HepG2 (cell line): Measurements from ENCODE around the gene GAPT. TPM values are rescaled to one million over a fixed set of nuclear protein-coding genes. Genes with fewer than 3 reads are reported as not detected.

ENCODE experiments used
- ATAC-seq: fragments of 200-7000 bp; cut with Tn5 transposase; 3 replicates; pipeline ENCODE4 v1.9.1; 2020; ENCODE audit warnings: mild to moderate bottlenecking, moderate library complexity
- BruUV-seq: library from RNA; stranded (reverse); fragments of 400-500 nt; replicated peaks from 2 replicates; lab custom pipeline; 2021; lab: Mats Ljungman, UMichigan
- CTCF ChIA-PET: fragments of 300-600 bp; formaldehyde crosslinking; extraction: SDS; loops from one replicate; lab custom pipeline; 2021; ENCODE audit warnings: low total read pairs, inconsistent platforms, low intra/inter-chr PET ratio; lab: Yijun Ruan, JAX
- POLR2A ChIA-PET: fragments of 350-600 bp; sonication (Branson Sonifier 250); formaldehyde crosslinking; loops from one replicate; lab custom pipeline; 2020; ENCODE audit warnings: antibody characterized with exemption, inconsistent platforms; lab: Yijun Ruan, JAX
- DNase-seq: peaks from one replicate; pipeline ENCODE4 v3.0.0-alpha.2; 2015; ENCODE audit warnings: low spot score
- FAIRE-seq: peaks from 3 replicates; lab custom pipeline; 2011; peaks lifted over from hg19 to GRCh38; lab: Jason Lieb, UNC
- H2AFZ ChIP-seq: one replicate; pipeline ENCODE4 v1.6.1; 2011; ENCODE audit warnings: low read length, inconsistent platforms
- H3K27ac ChIP-seq: fragments of 300-600 bp; 3 replicates; pipeline ENCODE4 v1.8.0; 2011; ENCODE audit warnings: mixed run types, mild to moderate bottlenecking, mixed read lengths, low read length, inconsistent platforms; ENCODE audit not compliant: insufficient read depth; ENCODE audit errors: extremely low read length
- H3K27me3 ChIP-seq, 2 experiments: fragments of 200-600 bp in 1 of 2; 2 replicates in 1 of 2; 3 replicates in 1 of 2; pipeline versions ENCODE4 v1.6.0 to v1.8.0; 2011; ENCODE audit warnings: low read length in 2 of 2, mild to moderate bottlenecking in 2 of 2, moderate library complexity in 2 of 2, inconsistent platforms in 1 of 2; ENCODE audit not compliant: insufficient read depth in 2 of 2, control insufficient read depth in 1 of 2
- H3K36me3 ChIP-seq, 2 experiments: fragments of 200-600 bp in 1 of 2; replicated peaks in 1 of 2; 2 replicates in 1 of 2; 3 replicates in 1 of 2; pipeline versions ENCODE4 v1.5.1 to v1.8.0; 2011; ENCODE audit warnings: low read length in 2 of 2, inconsistent platforms in 1 of 2; ENCODE audit not compliant: insufficient read depth in 2 of 2, control insufficient read depth in 1 of 2
- H3K4me1 ChIP-seq: 2 replicates; pipeline ENCODE4 v1.5.1; 2012; ENCODE audit warnings: low read length, inconsistent platforms; ENCODE audit not compliant: insufficient read depth
- H3K4me2 ChIP-seq: 2 replicates; pipeline ENCODE4 v1.6.0; 2011; ENCODE audit warnings: low read depth, low read length, inconsistent platforms
- H3K4me3 ChIP-seq, 3 experiments: fragments of 200-600 bp in 1 of 3; sonication (generic), shearing (Covaris generic) in 1 of 3; replicated peaks in 1 of 3; 2 replicates each; pipeline ENCODE4 v1.5.1; 2011 to 2016; ENCODE audit warnings: low read length in 3 of 3, inconsistent platforms in 2 of 3, low read depth in 2 of 3, mild to moderate bottlenecking in 2 of 3, control low read depth in 1 of 3, mixed read lengths in 1 of 3; ENCODE audit not compliant: insufficient read depth in 1 of 3
- H3K79me2 ChIP-seq: one replicate; pipeline ENCODE4 v1.6.1; 2011; ENCODE audit warnings: low read length, inconsistent platforms; ENCODE audit not compliant: insufficient read depth
- H3K9ac ChIP-seq: 2 replicates; pipeline ENCODE4 v1.6.0; 2011; ENCODE audit warnings: mild to moderate bottlenecking, low read depth, low read length, inconsistent platforms; ENCODE audit not compliant: insufficient read depth
- H3K9me3 ChIP-seq: 2 replicates; pipeline ENCODE4 v1.5.1; 2012; ENCODE audit warnings: mild to moderate bottlenecking, low read length
- H4K20me1 ChIP-seq: 2 replicates; pipeline ENCODE4 v1.6.0; 2011; ENCODE audit warnings: inconsistent platforms, mild to moderate bottlenecking, low read length, moderate library complexity; ENCODE audit not compliant: insufficient read depth
- CEBPB ChIP-seq: IDR thresholded peaks from 2 replicates; pipeline ENCODE4 v1.6.1; 2011; ENCODE audit warnings: low read depth, low read length, improper control_type of control experiment, borderline replicate concordance
- HDAC2 ChIP-seq: sonication (generic); formaldehyde crosslinking; IDR thresholded peaks from 2 replicates; pipeline ENCODE4 v1.4.0; 2020; ENCODE audit warnings: missing genetic modification reagents
- HNRNPK ChIP-seq: fragments of 200-400 bp; formaldehyde crosslinking; IDR thresholded peaks from 2 replicates; pipeline ENCODE4 v1.6.1; 2018; ENCODE audit warnings: low read length, low read depth, moderate library complexity, mild to moderate bottlenecking; ENCODE audit not compliant: poor library complexity, severe bottlenecking
- PAXIP1 ChIP-seq: sonication (generic); formaldehyde crosslinking; conservative IDR thresholded peaks from 2 replicates; pipeline ENCODE4 v1.4.0; 2020; ENCODE audit warnings: mild to moderate bottlenecking, missing genetic modification reagents, moderate library complexity
- TBX3 ChIP-seq: fragments of 450-650 bp; IDR thresholded peaks from 2 replicates; pipeline ENCODE4 v1.6.1; 2017; ENCODE audit warnings: antibody characterized with exemption, mild to moderate bottlenecking, inconsistent platforms, borderline replicate concordance
- TFDP2 ChIP-seq: sonication (generic); formaldehyde crosslinking; IDR thresholded peaks from 2 replicates; pipeline ENCODE4 v1.4.0; 2020; ENCODE audit warnings: missing genetic modification reagents
- ZNF512B ChIP-seq: sonication (generic); formaldehyde crosslinking; IDR thresholded peaks from 2 replicates; pipeline ENCODE4 v1.5.1; 2020; ENCODE audit warnings: missing genetic modification reagents, mild to moderate bottlenecking, borderline replicate concordance
- ZNF569 ChIP-seq: sonication (generic); formaldehyde crosslinking; IDR thresholded peaks from 2 replicates; pipeline ENCODE4 v1.5.0; 2020; ENCODE audit warnings: mild to moderate bottlenecking, missing genetic modification reagents, moderate library complexity, borderline replicate concordance
- ZNF678 ChIP-seq: sonication (generic); formaldehyde crosslinking; IDR thresholded peaks from 2 replicates; pipeline ENCODE4 v1.4.0; 2020; ENCODE audit warnings: mild to moderate bottlenecking, missing genetic modification reagents
- ZNF766 ChIP-seq: sonication (generic); formaldehyde crosslinking; IDR thresholded peaks from 2 replicates; pipeline ENCODE4 v1.5.0; 2020; ENCODE audit warnings: missing genetic modification reagents, borderline replicate concordance
- WGBS: methylation state at CpG from one replicate; pipeline ENCODE4 v1.1.6; 2017; ENCODE audit warnings: low lambda C conversion rate; 5-methylcytosine and 5-hydroxymethylcytosine counted together
- in situ Hi-C: cut with HindIII; loops from 2 replicates; pipeline ENCODE4 v1.10.0; 2017; ENCODE audit warnings: low pct_unique_long_range_greater_than_20kb; ENCODE audit not compliant: extremely low pct_ligation_motif_present
- intact Hi-C: fragments of 100-400 bp; cut with micrococcal nuclease; formaldehyde crosslinking; loops from one replicate; pipeline ENCODE4 v1.10.0; 2022; ENCODE audit not compliant: unreplicated experiment
- polyA plus RNA-seq, 8 experiments: library from polyadenylated mRNA; depleted of rRNA in 3 of 8; stranded (reverse) in 7 of 8; unstranded in 1 of 8; fragments of >200 nt; fragmentation: Illumina TruSeq in 4 of 8; extraction: Trizol in 4 of 8; gene quantifications; 2 replicates each; pipeline versions ENCODE4 v1.2.1 to v1.2.3, GENCODE V29; 2011 to 2016; ENCODE audit warnings: low read depth in 4 of 8, missing spikeins in 1 of 8, mixed read lengths in 1 of 8; ENCODE audit not compliant: insufficient read depth in 1 of 8
- total RNA-seq, 5 experiments: library from RNA; depleted of rRNA; stranded (reverse); fragments of >200 nt; fragmentation: Illumina TruSeq; extraction: Trizol; gene quantifications; 2 replicates each; pipeline ENCODE4 v1.2.3, GENCODE V29; 2016; ENCODE audit warnings: low read depth in 1 of 5
- TF ChIP-seq, protein P1 (sequence below): sonication (generic); formaldehyde crosslinking; IDR thresholded peaks from 2 replicates; pipeline ENCODE4 v1.8.0; 2022; ENCODE audit warnings: mild to moderate bottlenecking, missing genetic modification reagents; ENCODE audit not compliant: insufficient replicate concordance

The GAPT gene
- total and polyA plus RNA-seq, 2 of the 13 experiments (the other 11 are each of a cell fraction or from before 2014, with no cell fraction given), result not detected

DNA sequence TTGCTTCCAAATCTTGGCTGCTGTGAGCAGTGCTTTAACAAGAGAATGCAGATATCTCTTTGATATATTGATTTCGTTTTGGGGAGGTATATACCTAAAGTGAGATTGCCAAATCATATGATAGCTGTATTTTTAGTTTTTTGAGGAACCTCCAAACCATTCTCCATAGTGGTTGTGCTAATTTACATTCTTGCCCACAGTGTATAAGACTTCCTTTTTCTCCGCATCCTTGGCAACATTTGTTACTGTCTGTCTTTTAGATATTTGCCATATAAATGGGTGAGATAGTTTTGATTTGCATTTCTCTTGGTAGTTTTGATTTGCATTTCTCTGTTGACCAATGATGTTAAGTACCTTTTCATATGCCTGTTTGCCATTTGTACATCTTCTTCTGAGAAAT is 21.3 kb upstream of the GAPT start:
- in situ Hi-C loops, result loop anchor here (10.0 to 25.0 kb wide), 2 partner anchors 815 to 958 kb away; no protein-coding TSS in a partner anchor
- no peaks in the 10 kb centered on the region for H3K36me3 ChIP-seq
- DNase-seq (no peak), FAIRE-seq (no peak), ATAC-seq (no peak)
- no TSS peak for BruUV-seq
- ChIA-PET POLR2A (no interaction called here), CTCF (no interaction called here)
- no peaks in the 10 kb centered on the region for H3K27me3 ChIP-seq
- intact Hi-C loops, result no loop called here
- H3K4me3 ChIP-seq, result no peak overlapping the region
- no peak overlapping the region for H3K27ac ChIP-seq
- no peak overlapping the region for H3K9ac ChIP-seq
- peaks cover 4% of the 10 kb centered on the region; the same call in 1 of the 2 replicates for H3K9me3 ChIP-seq
- no peaks in the 10 kb centered on the region for H4K20me1 ChIP-seq
- H2AFZ ChIP-seq, result no peak overlapping the region
- H3K4me1 ChIP-seq, result no peaks in the 10 kb centered on the region
- WGBS, result 44% methylated on average over 2 of the region's 2 CpGs
- no peaks in the 10 kb centered on the region for H3K79me2 ChIP-seq
- no peak overlapping the region for H3K4me2 ChIP-seq
- TF ChIP-seq ZNF678 (CRISPR knock-in tag), result no peak
- TF ChIP-seq ZNF766 (CRISPR knock-in tag), result no peak
- TF ChIP-seq HDAC2 (CRISPR knock-in tag), result no peak
- no peak for TF ChIP-seq HNRNPK
- no peak for TF ChIP-seq CEBPB
- no peak for TF ChIP-seq TBX3
- TF ChIP-seq PAXIP1 (CRISPR knock-in tag), result no peak
- TF ChIP-seq, protein P1, sequence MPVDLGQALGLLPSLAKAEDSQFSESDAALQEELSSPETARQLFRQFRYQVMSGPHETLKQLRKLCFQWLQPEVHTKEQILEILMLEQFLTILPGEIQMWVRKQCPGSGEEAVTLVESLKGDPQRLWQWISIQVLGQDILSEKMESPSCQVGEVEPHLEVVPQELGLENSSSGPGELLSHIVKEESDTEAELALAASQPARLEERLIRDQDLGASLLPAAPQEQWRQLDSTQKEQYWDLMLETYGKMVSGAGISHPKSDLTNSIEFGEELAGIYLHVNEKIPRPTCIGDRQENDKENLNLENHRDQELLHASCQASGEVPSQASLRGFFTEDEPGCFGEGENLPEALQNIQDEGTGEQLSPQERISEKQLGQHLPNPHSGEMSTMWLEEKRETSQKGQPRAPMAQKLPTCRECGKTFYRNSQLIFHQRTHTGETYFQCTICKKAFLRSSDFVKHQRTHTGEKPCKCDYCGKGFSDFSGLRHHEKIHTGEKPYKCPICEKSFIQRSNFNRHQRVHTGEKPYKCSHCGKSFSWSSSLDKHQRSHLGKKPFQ (CRISPR knock-in tag), result no peak
- TF ChIP-seq TFDP2 (CRISPR knock-in tag), result no peak
- TF ChIP-seq ZNF569, result no peak
- TF ChIP-seq ZNF512B, result no peak
